Loucy (cell line): ENCODE data around the gene ESRRA.
A peak's percentile ranks its signal among the peaks of the same experiment; 100 is the strongest.

Experiments
- H2AFZ ChIP-seq: fragments of 200-600 bp; sonication (generic); 2 replicates; pipeline ENCODE4 v1.6.0; 2016; ENCODE audit warnings: antibody characterized with exemption, mild to moderate bottlenecking, low read length, moderate library complexity
- H3F3A ChIP-seq: fragments of 200-600 bp; 2 replicates; pipeline ENCODE4 v1.6.0; 2016; ENCODE audit warnings: antibody characterized with exemption, low read depth, mild to moderate bottlenecking
- H3K27me3 ChIP-seq: fragments of 200-600 bp; sonication (generic); 2 replicates; pipeline ENCODE4 v1.6.1; 2014; ENCODE audit warnings: low read length, mild to moderate bottlenecking; ENCODE audit not compliant: insufficient read depth, poor library complexity, severe bottlenecking
- H3K36me3 ChIP-seq: fragments of 200-600 bp; sonication (generic); 2 replicates; pipeline ENCODE4 v1.6.1; 2016; ENCODE audit warnings: low read length; ENCODE audit not compliant: insufficient read depth
- H3K4me1 ChIP-seq: fragments of 200-600 bp; sonication (generic); 2 replicates; pipeline ENCODE4 v1.5.1; 2014; ENCODE audit warnings: low read length, mild to moderate bottlenecking; ENCODE audit not compliant: insufficient read depth, poor library complexity, severe bottlenecking
- H3K4me2 ChIP-seq: fragments of 200-600 bp; sonication (generic); 2 replicates; pipeline ENCODE4 v1.6.0; 2014; ENCODE audit warnings: antibody characterized with exemption, low read length, low read depth, mild to moderate bottlenecking; ENCODE audit not compliant: poor library complexity, severe bottlenecking
- H3K4me3 ChIP-seq: fragments of 200-600 bp; sonication (generic); 2 replicates; pipeline ENCODE4 v1.5.1; 2014; ENCODE audit warnings: low read length, mild to moderate bottlenecking, mixed read lengths; ENCODE audit not compliant: poor library complexity, severe bottlenecking
- H3K79me2 ChIP-seq: fragments of 200-600 bp; sonication (generic); 2 replicates; pipeline ENCODE4 v1.6.1; 2014; ENCODE audit warnings: low read length; ENCODE audit not compliant: insufficient read depth
- H3K9ac ChIP-seq: fragments of 200-600 bp; sonication (generic); 2 replicates; pipeline ENCODE4 v1.6.0; 2014; ENCODE audit warnings: mild to moderate bottlenecking, low read depth, low read length, moderate library complexity; ENCODE audit not compliant: poor library complexity, severe bottlenecking
- H3K9me2 ChIP-seq: fragments of 200-600 bp; sonication (generic); replicated peaks from 2 replicates; pipeline ENCODE4 v1.6.1; 2016; ENCODE audit warnings: low read depth, low read length, mixed read lengths
- H3K9me3 ChIP-seq: fragments of 200-600 bp; sonication (generic); 2 replicates; pipeline ENCODE4 v1.6.1; 2014; ENCODE audit warnings: mild to moderate bottlenecking, antibody characterized with exemption, low read length, low read depth; ENCODE audit not compliant: insufficient read depth
- H4K20me1 ChIP-seq: fragments of 200-600 bp; sonication (generic); 2 replicates; pipeline ENCODE4 v1.6.0; 2014; ENCODE audit warnings: antibody characterized with exemption, low read length, mild to moderate bottlenecking; ENCODE audit not compliant: insufficient read depth, poor library complexity, severe bottlenecking
- CTCF ChIP-seq: fragments of 200-600 bp; sonication (generic); conservative IDR thresholded peaks from 2 replicates; pipeline ENCODE4 v1.5.1; 2014; ENCODE audit warnings: mild to moderate bottlenecking, antibody characterized with exemption, low read length
- EZH2phosphoT487 ChIP-seq: fragments of 200-600 bp; IDR thresholded peaks from 2 replicates; pipeline ENCODE4 v1.6.1; 2018; ENCODE audit warnings: antibody characterized with exemption, mild to moderate bottlenecking, moderate library complexity, borderline replicate concordance

ESRRA gene

GRCh38 chr11:64330888-64331287 is 25.6 kb downstream of the ESRRA start:
- Histone ChIP-seq H3K9me2 (no peaks in the 10 kb centered on the region), H2AFZ (no peak overlapping the region), H3K79me2 (no peaks in the 10 kb centered on the region), H3K4me1 (no peaks in the 10 kb centered on the region), H3K9ac (no peak overlapping the region), H3F3A (no peaks in the 10 kb centered on the region), H3K27me3 (no peaks in the 10 kb centered on the region), H3K4me3 (no peak overlapping the region), H3K4me2 (no peak overlapping the region), H3K9me3 (no peaks in the 10 kb centered on the region), H4K20me1 (no peaks in the 10 kb centered on the region), H3K36me3 (no peaks in the 10 kb centered on the region)
- TF ChIP-seq EZH2phosphoT487 (no peak), CTCF (no peak)

GRCh38 chr11:64331569-64332371 is 26.4 kb downstream of the ESRRA start:
- H3F3A ChIP-seq, result no peaks in the 10 kb centered on the region
- H2AFZ ChIP-seq, result no peak overlapping the region
- no peaks in the 10 kb centered on the region for H4K20me1 ChIP-seq
- no peaks in the 10 kb centered on the region for H3K27me3 ChIP-seq
- H3K9ac ChIP-seq, result peak overlapping the region; percentile 5
- no peak overlapping the region for H3K4me2 ChIP-seq
- no peak for TF ChIP-seq EZH2phosphoT487
- TF ChIP-seq CTCF, result peak; percentile 64
- no peaks in the 10 kb centered on the region for H3K36me3 ChIP-seq
- no peaks in the 10 kb centered on the region for H3K9me2 ChIP-seq
- no peaks in the 10 kb centered on the region for H3K9me3 ChIP-seq
- H3K4me3 ChIP-seq, result no peak overlapping the region
- H3K79me2 ChIP-seq, result no peaks in the 10 kb centered on the region
- no peaks in the 10 kb centered on the region for H3K4me1 ChIP-seq

DNA sequence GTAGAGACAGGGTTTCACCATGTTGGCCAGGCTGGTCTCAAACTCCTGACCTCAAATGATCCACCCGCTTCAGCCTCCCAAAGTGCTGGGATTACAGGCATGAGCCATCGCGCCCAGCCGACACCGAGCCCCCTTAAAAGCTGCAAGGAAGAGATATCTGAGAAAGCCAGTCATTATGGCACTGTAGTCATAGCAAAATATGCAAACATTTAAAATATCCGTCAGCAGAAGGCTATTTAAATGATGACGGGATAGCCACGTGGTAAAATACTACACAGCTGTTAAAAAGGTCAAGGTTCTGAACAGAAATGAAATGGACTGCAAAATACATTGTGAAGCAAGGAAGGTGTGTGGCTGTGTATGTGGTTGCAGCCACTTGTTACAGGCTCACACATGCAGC is 28.2 kb downstream of the ESRRA start:
- Histone ChIP-seq H3K9me3 (no peaks in the 10 kb centered on the region), H3F3A (no peaks in the 10 kb centered on the region), H4K20me1 (no peaks in the 10 kb centered on the region), H3K27me3 (no peaks in the 10 kb centered on the region), H2AFZ (no peak overlapping the region), H3K4me3 (no peak overlapping the region), H3K4me2 (no peak overlapping the region), H3K36me3 (no peaks in the 10 kb centered on the region), H3K9me2 (no peaks in the 10 kb centered on the region), H3K79me2 (no peaks in the 10 kb centered on the region), H3K4me1 (no peaks in the 10 kb centered on the region), H3K9ac (no peak overlapping the region)
- TF ChIP-seq EZH2phosphoT487 (no peak), CTCF (no peak)
